Neural cell (in vitro differentiated cells): ENCODE data around the gene RACK1. TPM values are rescaled to one million over a fixed set of nuclear protein-coding genes. Genes with fewer than 3 reads are reported as not detected.
A peak's percentile ranks its signal among the peaks of the same experiment; 100 is the strongest.

Experiments used
- H2AFZ ChIP-seq: fragments of 200-600, 300-800 bp; sonication (generic), shearing (Covaris generic); 2 replicates; pipeline ENCODE4 v1.6.0; 2014; ENCODE audit warnings: low read depth, mild to moderate bottlenecking, antibody characterized with exemption, low read length, moderate library complexity
- H3F3A ChIP-seq: fragments of 200-600 bp; shearing (Covaris generic); 2 replicates; pipeline ENCODE4 v1.6.1; 2016; ENCODE audit warnings: mild to moderate bottlenecking, moderate library complexity, mixed read lengths, antibody characterized with exemption, low read length; ENCODE audit not compliant: insufficient read depth, poor library complexity, severe bottlenecking
- H3K27ac ChIP-seq: fragments of 200-600, 300-800 bp; sonication (generic), shearing (Covaris generic); 2 replicates; pipeline ENCODE4 v1.5.1; 2014; ENCODE audit warnings: mild to moderate bottlenecking, low read length, moderate library complexity
- H3K27me3 ChIP-seq: fragments of 300-800, 200-600 bp; sonication (generic), shearing (Covaris generic); 2 replicates; pipeline ENCODE4 v1.6.0; 2014; ENCODE audit warnings: mild to moderate bottlenecking, low read depth, low read length, moderate library complexity; ENCODE audit not compliant: insufficient read depth
- H3K36me3 ChIP-seq: fragments of 300-800, 200-600 bp; sonication (generic), shearing (Covaris generic); 2 replicates; pipeline ENCODE4 v1.5.1; 2014; ENCODE audit warnings: mild to moderate bottlenecking, antibody characterized with exemption, low read length, moderate library complexity; ENCODE audit not compliant: insufficient read depth
- H3K4me2 ChIP-seq: fragments of 300-800, 200-600 bp; sonication (generic), shearing (Covaris generic); 2 replicates; pipeline ENCODE4 v1.6.0; 2014; ENCODE audit warnings: mild to moderate bottlenecking, low read length
- H3K4me3 ChIP-seq: fragments of 300-800, 200-600 bp; sonication (generic), shearing (Covaris generic); 2 replicates; pipeline ENCODE4 v1.5.1; 2014; ENCODE audit warnings: mild to moderate bottlenecking, low read length, moderate library complexity
- H3K79me2 ChIP-seq: fragments of 200-600 bp; shearing (Covaris generic); replicated peaks from 2 replicates; pipeline ENCODE4 v1.6.0; 2014; ENCODE audit warnings: mild to moderate bottlenecking, low read length, moderate library complexity; ENCODE audit not compliant: insufficient read depth
- H3K9ac ChIP-seq: fragments of 300-800, 200-600 bp; sonication (generic), shearing (Covaris generic); 2 replicates; pipeline ENCODE4 v1.6.1; 2016; ENCODE audit warnings: mild to moderate bottlenecking, low read length, mixed read lengths
- H3K9me2 ChIP-seq: fragments of 200-600 bp; shearing (Covaris generic); 2 replicates; pipeline ENCODE4 v1.6.1; 2016; ENCODE audit warnings: mild to moderate bottlenecking, low read length, mixed read lengths; ENCODE audit not compliant: insufficient read depth
- H3K9me3 ChIP-seq: fragments of 200-600, 300-800 bp; sonication (generic), shearing (Covaris generic); 2 replicates; pipeline ENCODE4 v1.6.1; 2016; ENCODE audit warnings: mild to moderate bottlenecking, mixed run types, low read length, moderate library complexity, mixed read lengths
- H4K20me1 ChIP-seq: fragments of 200-600 bp; shearing (Covaris generic); 2 replicates; pipeline ENCODE4 v1.6.1; 2016; ENCODE audit warnings: mild to moderate bottlenecking, mixed run types; ENCODE audit not compliant: insufficient read depth
- CTCF ChIP-seq: fragments of 450-650 bp; IDR thresholded peaks from 2 replicates; pipeline ENCODE4 v1.5.1; 2014; ENCODE audit warnings: antibody characterized with exemption, mild to moderate bottlenecking, moderate library complexity; ENCODE audit not compliant: poor library complexity, severe bottlenecking
- EP300 ChIP-seq: fragments of 450-650 bp; conservative IDR thresholded peaks from 2 replicates; pipeline ENCODE4 v1.6.1; 2014; ENCODE audit warnings: antibody characterized with exemption, mild to moderate bottlenecking, moderate library complexity; ENCODE audit not compliant: poor library complexity, severe bottlenecking
- EZH2 ChIP-seq: fragments of 200-600, 300-800 bp; shearing (Covaris generic), sonication (generic); IDR thresholded peaks from 2 replicates; pipeline ENCODE4 v1.6.1; 2014; ENCODE audit warnings: antibody characterized with exemption, low read length, borderline replicate concordance, mild to moderate bottlenecking; ENCODE audit not compliant: insufficient read depth, poor library complexity, severe bottlenecking
- MXI1 ChIP-seq: fragments of 450-650 bp; conservative IDR thresholded peaks from 2 replicates; pipeline ENCODE4 v1.6.1; 2014; ENCODE audit warnings: antibody characterized with exemption, mild to moderate bottlenecking; ENCODE audit not compliant: poor library complexity, severe bottlenecking
- POLR2AphosphoS5 ChIP-seq: IDR thresholded peaks from 2 replicates; pipeline ENCODE4 v1.6.1; 2012
- RAD21 ChIP-seq: fragments of 450-650 bp; conservative IDR thresholded peaks from 2 replicates; pipeline ENCODE4 v1.6.1; 2014; ENCODE audit warnings: antibody characterized with exemption, mild to moderate bottlenecking, moderate library complexity
- REST ChIP-seq: IDR thresholded peaks from 2 replicates; pipeline ENCODE4 v1.6.1; 2012; ENCODE audit warnings: borderline replicate concordance
- SMC3 ChIP-seq: fragments of 450-650 bp; conservative IDR thresholded peaks from 2 replicates; pipeline ENCODE4 v1.6.1; 2014; ENCODE audit warnings: antibody characterized with exemption, mild to moderate bottlenecking, moderate library complexity; ENCODE audit not compliant: poor library complexity
- TAF1 ChIP-seq: IDR thresholded peaks from 2 replicates; pipeline ENCODE4 v1.6.1; 2012; ENCODE audit warnings: low read depth
- polyA plus RNA-seq: library from polyadenylated mRNA; depleted of rRNA; stranded (reverse); fragments of >200 nt; gene quantifications from 2 replicates; pipeline ENCODE4 v1.2.3, GENCODE V29; 2014

Gene RACK1
- polyA plus RNA-seq, 1 donor from 2014 or later = 2,178 TPM

GRCh38 chr5:181189363-181189961 lies 54.2 kb downstream of the RACK1 start:
- Histone ChIP-seq H2AFZ (peak overlapping the region; percentile 45), H3K9me2 (no peaks in the 10 kb centered on the region), H3K27me3 (no peaks in the 10 kb centered on the region), H3K9ac (peak overlapping the region; percentile 85), H3K4me3 (peak overlapping the region; percentile 83), H3K79me2 (no peaks in the 10 kb centered on the region), H3F3A (peaks cover 9% of the 10 kb centered on the region), H3K4me2 (peak overlapping the region; percentile 86), H4K20me1 (no peaks in the 10 kb centered on the region), H3K36me3 (no peaks in the 10 kb centered on the region), H3K9me3 (no peaks in the 10 kb centered on the region), H3K27ac (no peak overlapping the region)
- no peak for TF ChIP-seq RAD21
- TF ChIP-seq MXI1 = no peak

GRCh38 chr5:181188700-181189362 lies 54.9 kb downstream of the RACK1 start:
- H3K9me3 ChIP-seq = no peaks in the 10 kb centered on the region
- H3K27me3 ChIP-seq = no peaks in the 10 kb centered on the region
- H3K36me3 ChIP-seq = no peaks in the 10 kb centered on the region
- no peaks in the 10 kb centered on the region for H3K79me2 ChIP-seq
- no peaks in the 10 kb centered on the region for H4K20me1 ChIP-seq
- H3F3A ChIP-seq = peaks cover 9% of the 10 kb centered on the region
- H3K9me2 ChIP-seq = no peaks in the 10 kb centered on the region
- peak overlapping the region; percentile 83 for H3K4me3 ChIP-seq
- no peak for TF ChIP-seq RAD21
- TF ChIP-seq EP300 = no peak
- TF ChIP-seq POLR2AphosphoS5 = no peak
- TF ChIP-seq EZH2 = no peak
- no peak for TF ChIP-seq REST
- no peak for TF ChIP-seq MXI1
- no peak for TF ChIP-seq SMC3
- no peak for TF ChIP-seq TAF1
- TF ChIP-seq CTCF = peak; percentile 25
- H3K9ac ChIP-seq = peak overlapping the region; percentile 85
- peak overlapping the region; percentile 45 for H2AFZ ChIP-seq
- H3K4me2 ChIP-seq = peak overlapping the region; percentile 86
- H3K27ac ChIP-seq = peak overlapping the region; percentile 42
